Neural cell (in vitro differentiated cells): ENCODE results near the gene SLC38A5. TPM values are rescaled to one million over a fixed set of nuclear protein-coding genes. Genes with fewer than 3 reads are reported as not detected.

Source experiments
- H2AFZ ChIP-seq: fragments of 200-600, 300-800 bp; sonication (generic), shearing (Covaris generic); 2 replicates; pipeline ENCODE4 v1.6.0; 2014; ENCODE audit warnings: low read depth, mild to moderate bottlenecking, antibody characterized with exemption, low read length, moderate library complexity
- H3F3A ChIP-seq: fragments of 200-600 bp; shearing (Covaris generic); 2 replicates; pipeline ENCODE4 v1.6.1; 2016; ENCODE audit warnings: mild to moderate bottlenecking, moderate library complexity, mixed read lengths, antibody characterized with exemption, low read length; ENCODE audit not compliant: insufficient read depth, poor library complexity, severe bottlenecking
- H3K27ac ChIP-seq: fragments of 200-600, 300-800 bp; sonication (generic), shearing (Covaris generic); 2 replicates; pipeline ENCODE4 v1.5.1; 2014; ENCODE audit warnings: mild to moderate bottlenecking, low read length, moderate library complexity
- H3K27me3 ChIP-seq: fragments of 300-800, 200-600 bp; sonication (generic), shearing (Covaris generic); 2 replicates; pipeline ENCODE4 v1.6.0; 2014; ENCODE audit warnings: mild to moderate bottlenecking, low read depth, low read length, moderate library complexity; ENCODE audit not compliant: insufficient read depth
- H3K36me3 ChIP-seq: fragments of 300-800, 200-600 bp; sonication (generic), shearing (Covaris generic); 2 replicates; pipeline ENCODE4 v1.5.1; 2014; ENCODE audit warnings: mild to moderate bottlenecking, antibody characterized with exemption, low read length, moderate library complexity; ENCODE audit not compliant: insufficient read depth
- H3K4me2 ChIP-seq: fragments of 300-800, 200-600 bp; sonication (generic), shearing (Covaris generic); 2 replicates; pipeline ENCODE4 v1.6.0; 2014; ENCODE audit warnings: mild to moderate bottlenecking, low read length
- H3K4me3 ChIP-seq: fragments of 300-800, 200-600 bp; sonication (generic), shearing (Covaris generic); 2 replicates; pipeline ENCODE4 v1.5.1; 2014; ENCODE audit warnings: mild to moderate bottlenecking, low read length, moderate library complexity
- H3K79me2 ChIP-seq: fragments of 200-600 bp; shearing (Covaris generic); replicated peaks from 2 replicates; pipeline ENCODE4 v1.6.0; 2014; ENCODE audit warnings: mild to moderate bottlenecking, low read length, moderate library complexity; ENCODE audit not compliant: insufficient read depth
- H3K9ac ChIP-seq: fragments of 300-800, 200-600 bp; sonication (generic), shearing (Covaris generic); 2 replicates; pipeline ENCODE4 v1.6.1; 2016; ENCODE audit warnings: mild to moderate bottlenecking, low read length, mixed read lengths
- H3K9me2 ChIP-seq: fragments of 200-600 bp; shearing (Covaris generic); 2 replicates; pipeline ENCODE4 v1.6.1; 2016; ENCODE audit warnings: mild to moderate bottlenecking, low read length, mixed read lengths; ENCODE audit not compliant: insufficient read depth
- H3K9me3 ChIP-seq: fragments of 200-600, 300-800 bp; sonication (generic), shearing (Covaris generic); 2 replicates; pipeline ENCODE4 v1.6.1; 2016; ENCODE audit warnings: mild to moderate bottlenecking, mixed run types, low read length, moderate library complexity, mixed read lengths
- H4K20me1 ChIP-seq: fragments of 200-600 bp; shearing (Covaris generic); 2 replicates; pipeline ENCODE4 v1.6.1; 2016; ENCODE audit warnings: mild to moderate bottlenecking, mixed run types; ENCODE audit not compliant: insufficient read depth
- EP300 ChIP-seq: fragments of 450-650 bp; conservative IDR thresholded peaks from 2 replicates; pipeline ENCODE4 v1.6.1; 2014; ENCODE audit warnings: antibody characterized with exemption, mild to moderate bottlenecking, moderate library complexity; ENCODE audit not compliant: poor library complexity, severe bottlenecking
- EZH2 ChIP-seq: fragments of 200-600, 300-800 bp; shearing (Covaris generic), sonication (generic); IDR thresholded peaks from 2 replicates; pipeline ENCODE4 v1.6.1; 2014; ENCODE audit warnings: antibody characterized with exemption, low read length, borderline replicate concordance, mild to moderate bottlenecking; ENCODE audit not compliant: insufficient read depth, poor library complexity, severe bottlenecking
- MXI1 ChIP-seq: fragments of 450-650 bp; conservative IDR thresholded peaks from 2 replicates; pipeline ENCODE4 v1.6.1; 2014; ENCODE audit warnings: antibody characterized with exemption, mild to moderate bottlenecking; ENCODE audit not compliant: poor library complexity, severe bottlenecking
- POLR2AphosphoS5 ChIP-seq: IDR thresholded peaks from 2 replicates; pipeline ENCODE4 v1.6.1; 2012
- RAD21 ChIP-seq: fragments of 450-650 bp; conservative IDR thresholded peaks from 2 replicates; pipeline ENCODE4 v1.6.1; 2014; ENCODE audit warnings: antibody characterized with exemption, mild to moderate bottlenecking, moderate library complexity
- SMC3 ChIP-seq: fragments of 450-650 bp; conservative IDR thresholded peaks from 2 replicates; pipeline ENCODE4 v1.6.1; 2014; ENCODE audit warnings: antibody characterized with exemption, mild to moderate bottlenecking, moderate library complexity; ENCODE audit not compliant: poor library complexity
- TAF1 ChIP-seq: IDR thresholded peaks from 2 replicates; pipeline ENCODE4 v1.6.1; 2012; ENCODE audit warnings: low read depth
- polyA plus RNA-seq: library from polyadenylated mRNA; depleted of rRNA; stranded (reverse); fragments of >200 nt; gene quantifications from 2 replicates; pipeline ENCODE4 v1.2.3, GENCODE V29; 2014
- TF ChIP-seq, protein P1 (sequence below): IDR thresholded peaks from 2 replicates; pipeline ENCODE4 v1.6.1; 2012; ENCODE audit warnings: borderline replicate concordance
- TF ChIP-seq, protein P2 (sequence below): fragments of 450-650 bp; IDR thresholded peaks from 2 replicates; pipeline ENCODE4 v1.5.1; 2014; ENCODE audit warnings: antibody characterized with exemption, mild to moderate bottlenecking, moderate library complexity; ENCODE audit not compliant: poor library complexity, severe bottlenecking

The SLC38A5 gene
- polyA plus RNA-seq, 1 donor from 2014 or later: 0.48 TPM

DNA sequence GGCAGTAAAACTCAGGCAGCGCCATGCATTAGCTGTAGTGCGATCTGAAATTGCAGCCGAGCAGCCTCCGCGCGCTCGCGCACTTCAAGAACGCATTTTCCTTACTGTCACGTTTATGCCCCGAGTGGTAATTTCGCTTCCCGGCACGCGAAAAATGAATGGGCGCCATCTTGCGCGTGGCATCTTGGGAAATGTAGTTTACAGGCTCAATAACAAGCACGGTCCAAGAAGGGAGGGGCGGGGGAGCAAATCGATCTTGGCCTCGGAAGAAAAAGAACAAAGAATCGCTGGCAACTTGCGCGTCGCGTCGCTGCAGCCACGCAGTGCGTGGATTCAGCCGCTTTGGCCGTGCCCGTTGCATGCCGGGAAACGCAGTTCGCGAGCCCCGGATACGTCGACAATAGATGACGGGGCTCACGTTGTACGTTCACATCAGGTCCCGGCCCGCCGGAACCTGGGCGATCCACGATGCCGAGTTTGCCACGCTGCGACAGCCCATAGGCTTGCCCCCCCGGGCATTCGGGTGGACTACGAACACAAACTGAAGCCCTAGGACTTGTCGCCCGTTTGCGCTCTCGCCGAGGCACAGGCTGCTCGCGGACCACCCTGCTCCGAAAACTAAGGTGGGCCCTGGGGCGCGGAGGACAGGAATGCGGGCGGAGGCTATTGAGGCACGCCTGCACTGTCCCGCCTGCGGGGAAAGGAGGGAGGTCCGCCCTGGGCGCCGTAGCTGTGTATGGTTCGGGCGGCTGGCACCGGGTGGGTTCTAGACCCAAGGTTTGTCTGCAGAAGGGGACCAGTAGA lies 5.9 kb upstream of the SLC38A5 start, which contains the start of gene FTSJ1:
FTSJ1 (plus strand) TSS at position 426 of the 804 bp plus-strand sequence. CDS start 1,849 bp downstream, outside the sequence.
- Histone ChIP-seq H4K20me1 (no peaks in the 10 kb centered on the region), H3K27me3 (no peaks in the 10 kb centered on the region), H2AFZ (peak within 1 kb of the TSS; percentile 60), H3K9me2 (no peaks in the 10 kb centered on the region), H3K79me2 (peaks cover 11% of the 10 kb centered on the region), H3K4me3 (peak within 1 kb of the TSS; percentile 87), H3K9ac (peak within 1 kb of the TSS; percentile 89), H3K27ac (peak within 1 kb of the TSS; percentile 66), H3F3A (no peaks in the 10 kb centered on the region), H3K9me3 (no peaks in the 10 kb centered on the region), H3K36me3 (no peaks in the 10 kb centered on the region), H3K4me2 (peak within 1 kb of the TSS; percentile 51)
- TF ChIP-seq RAD21: peak; percentile 16
- TF ChIP-seq EP300: peak; percentile 58
- peak; percentile 90 for TF ChIP-seq MXI1
- TF ChIP-seq POLR2AphosphoS5: peak; percentile 82
- TF ChIP-seq SMC3: no peak
- no peak for TF ChIP-seq EZH2
- TF ChIP-seq, protein P1, sequence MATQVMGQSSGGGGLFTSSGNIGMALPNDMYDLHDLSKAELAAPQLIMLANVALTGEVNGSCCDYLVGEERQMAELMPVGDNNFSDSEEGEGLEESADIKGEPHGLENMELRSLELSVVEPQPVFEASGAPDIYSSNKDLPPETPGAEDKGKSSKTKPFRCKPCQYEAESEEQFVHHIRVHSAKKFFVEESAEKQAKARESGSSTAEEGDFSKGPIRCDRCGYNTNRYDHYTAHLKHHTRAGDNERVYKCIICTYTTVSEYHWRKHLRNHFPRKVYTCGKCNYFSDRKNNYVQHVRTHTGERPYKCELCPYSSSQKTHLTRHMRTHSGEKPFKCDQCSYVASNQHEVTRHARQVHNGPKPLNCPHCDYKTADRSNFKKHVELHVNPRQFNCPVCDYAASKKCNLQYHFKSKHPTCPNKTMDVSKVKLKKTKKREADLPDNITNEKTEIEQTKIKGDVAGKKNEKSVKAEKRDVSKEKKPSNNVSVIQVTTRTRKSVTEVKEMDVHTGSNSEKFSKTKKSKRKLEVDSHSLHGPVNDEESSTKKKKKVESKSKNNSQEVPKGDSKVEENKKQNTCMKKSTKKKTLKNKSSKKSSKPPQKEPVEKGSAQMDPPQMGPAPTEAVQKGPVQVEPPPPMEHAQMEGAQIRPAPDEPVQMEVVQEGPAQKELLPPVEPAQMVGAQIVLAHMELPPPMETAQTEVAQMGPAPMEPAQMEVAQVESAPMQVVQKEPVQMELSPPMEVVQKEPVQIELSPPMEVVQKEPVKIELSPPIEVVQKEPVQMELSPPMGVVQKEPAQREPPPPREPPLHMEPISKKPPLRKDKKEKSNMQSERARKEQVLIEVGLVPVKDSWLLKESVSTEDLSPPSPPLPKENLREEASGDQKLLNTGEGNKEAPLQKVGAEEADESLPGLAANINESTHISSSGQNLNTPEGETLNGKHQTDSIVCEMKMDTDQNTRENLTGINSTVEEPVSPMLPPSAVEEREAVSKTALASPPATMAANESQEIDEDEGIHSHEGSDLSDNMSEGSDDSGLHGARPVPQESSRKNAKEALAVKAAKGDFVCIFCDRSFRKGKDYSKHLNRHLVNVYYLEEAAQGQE: no peak
- TF ChIP-seq TAF1: no peak
- TF ChIP-seq, protein P2, sequence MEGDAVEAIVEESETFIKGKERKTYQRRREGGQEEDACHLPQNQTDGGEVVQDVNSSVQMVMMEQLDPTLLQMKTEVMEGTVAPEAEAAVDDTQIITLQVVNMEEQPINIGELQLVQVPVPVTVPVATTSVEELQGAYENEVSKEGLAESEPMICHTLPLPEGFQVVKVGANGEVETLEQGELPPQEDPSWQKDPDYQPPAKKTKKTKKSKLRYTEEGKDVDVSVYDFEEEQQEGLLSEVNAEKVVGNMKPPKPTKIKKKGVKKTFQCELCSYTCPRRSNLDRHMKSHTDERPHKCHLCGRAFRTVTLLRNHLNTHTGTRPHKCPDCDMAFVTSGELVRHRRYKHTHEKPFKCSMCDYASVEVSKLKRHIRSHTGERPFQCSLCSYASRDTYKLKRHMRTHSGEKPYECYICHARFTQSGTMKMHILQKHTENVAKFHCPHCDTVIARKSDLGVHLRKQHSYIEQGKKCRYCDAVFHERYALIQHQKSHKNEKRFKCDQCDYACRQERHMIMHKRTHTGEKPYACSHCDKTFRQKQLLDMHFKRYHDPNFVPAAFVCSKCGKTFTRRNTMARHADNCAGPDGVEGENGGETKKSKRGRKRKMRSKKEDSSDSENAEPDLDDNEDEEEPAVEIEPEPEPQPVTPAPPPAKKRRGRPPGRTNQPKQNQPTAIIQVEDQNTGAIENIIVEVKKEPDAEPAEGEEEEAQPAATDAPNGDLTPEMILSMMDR: no peak

DNA sequence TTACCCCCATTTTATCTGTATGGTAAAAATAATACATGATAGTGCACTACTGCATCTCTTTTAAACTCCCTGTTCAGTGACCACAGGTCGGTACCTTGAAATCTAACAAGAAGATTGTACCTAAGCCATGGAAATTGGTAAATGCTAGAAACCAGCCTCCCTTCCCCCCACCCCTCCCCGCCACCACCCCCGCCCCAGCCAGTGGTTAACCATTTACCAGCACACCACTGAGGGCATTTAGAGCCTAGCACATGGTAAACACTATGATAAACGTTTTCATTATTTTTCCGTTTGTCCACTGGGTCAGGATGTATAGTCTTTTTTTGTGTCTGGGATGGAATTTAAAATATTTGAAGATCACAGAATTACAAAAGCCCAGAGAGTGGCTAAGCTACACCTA lies 5.2 kb upstream of the SLC38A5 start:
- no peak for TF ChIP-seq SMC3
- TF ChIP-seq POLR2AphosphoS5: no peak
- TF ChIP-seq EP300: no peak
- Histone ChIP-seq H3K79me2 (peaks cover 11% of the 10 kb centered on the region), H3K4me2 (no peak overlapping the region), H3K9ac (peak overlapping the region; percentile 89), H2AFZ (no peak overlapping the region), H3K27ac (peak overlapping the region; percentile 66), H3K36me3 (no peaks in the 10 kb centered on the region), H3K27me3 (no peaks in the 10 kb centered on the region), H3K9me2 (no peaks in the 10 kb centered on the region), H3K9me3 (no peaks in the 10 kb centered on the region), H3K4me3 (peak overlapping the region; percentile 87), H4K20me1 (no peaks in the 10 kb centered on the region), H3F3A (no peaks in the 10 kb centered on the region)
